GM23248 (cell line): ENCODE measurements around the gene PAK4.

Experiments
- EZH2 ChIP-seq: fragments of 200-600 bp; sonication (generic); IDR thresholded peaks from 2 replicates; pipeline ENCODE4 v1.6.1; 2018; ENCODE audit warnings: antibody characterized with exemption, mild to moderate bottlenecking; ENCODE audit not compliant: insufficient read depth, poor library complexity, severe bottlenecking
- EZH2phosphoT487 ChIP-seq: fragments of 200-600 bp; sonication (generic); IDR thresholded peaks from 2 replicates; pipeline ENCODE4 v1.6.1; 2018; ENCODE audit warnings: antibody characterized with exemption, moderate library complexity, mild to moderate bottlenecking, low read depth; ENCODE audit not compliant: insufficient read depth

GRCh38 chr19:39167461-39168257, 42.1 kb downstream of the PAK4 start:
- TF ChIP-seq EZH2 (no peak), EZH2phosphoT487 (no peak)
